ENCODE results near the gene DDC. TPM values are rescaled to one million over a fixed set of nuclear protein-coding genes. Genes with fewer than 3 reads are reported as not detected.
A peak's percentile ranks its signal among the peaks of the same experiment; 100 is the strongest.
"Not testable (repeated sequence)": the region's sequence is repeated elsewhere in the genome, so short reads cannot be mapped to it uniquely, and the experiment has no call there.

Gene DDC
- total RNA-seq, 1 experiment from 2014 or later: not detected

DNA sequence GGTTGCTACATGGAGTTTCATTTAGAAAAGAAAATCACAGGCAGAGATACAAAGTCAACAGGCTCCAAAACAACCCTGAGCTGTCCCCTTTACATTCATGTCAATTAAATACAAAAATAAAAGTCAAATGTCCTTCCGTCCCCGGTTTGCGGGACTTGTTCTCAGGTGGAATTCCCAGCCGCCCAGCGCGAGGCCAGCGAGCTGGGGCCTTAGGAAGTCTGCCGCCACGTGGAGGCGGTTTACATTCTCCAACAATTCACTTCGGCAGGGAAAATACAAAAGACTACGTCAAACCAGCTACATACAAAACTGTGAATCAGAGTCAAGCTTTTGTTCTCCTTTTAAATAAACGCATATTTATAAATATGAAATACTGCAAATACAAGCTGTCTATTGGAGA lies 25.3 kb upstream of the DDC start:
- DNase-seq (ENCODE audit: low read depth): no peak

GRCh38 chr7:50589364-50589763 lies 24.2 kb upstream of the DDC start:
- DNase-seq (ENCODE audit: low read depth): no peak

- no peak for DNase-seq (ENCODE audit: low read depth)
Observed at GRCh38 chr7:50588937-50589336, 23.7 kb upstream of the DDC start.

GRCh38 chr7:50587737-50588136 lies 22.5 kb upstream of the DDC start:
- no peak for DNase-seq (ENCODE audit: low read depth)

DNA sequence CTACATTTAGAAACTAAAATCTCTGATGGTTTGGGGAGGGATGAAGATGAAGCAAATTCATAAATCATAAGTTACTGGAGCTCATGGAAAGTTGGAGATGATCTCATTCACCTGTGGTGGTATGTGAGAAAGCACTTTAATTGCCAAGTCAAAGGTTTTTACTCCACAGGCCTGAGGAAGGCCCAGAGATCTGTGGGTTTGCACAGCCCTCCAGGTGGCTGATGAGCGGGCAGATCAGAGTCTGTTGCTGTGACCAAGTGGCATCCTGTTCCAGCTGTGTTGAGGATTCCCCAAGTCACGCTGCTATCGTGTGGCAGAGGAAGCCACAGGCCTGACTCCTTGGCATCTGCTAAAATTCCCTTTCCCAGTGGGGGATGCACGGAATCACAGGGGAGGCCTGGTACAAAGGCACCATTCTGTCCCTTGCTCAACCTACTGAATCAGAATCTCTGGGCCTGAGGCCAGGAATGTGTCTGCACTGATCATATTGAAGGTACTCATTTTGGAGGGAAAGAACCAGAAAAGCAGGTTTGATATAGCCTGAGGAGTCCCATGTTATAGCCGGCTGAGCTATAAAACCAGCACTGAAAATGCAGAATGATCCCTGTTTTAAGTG lies 19.7 kb upstream of the DDC start:
- no peak for DNase-seq (ENCODE audit: low read depth)

DNA sequence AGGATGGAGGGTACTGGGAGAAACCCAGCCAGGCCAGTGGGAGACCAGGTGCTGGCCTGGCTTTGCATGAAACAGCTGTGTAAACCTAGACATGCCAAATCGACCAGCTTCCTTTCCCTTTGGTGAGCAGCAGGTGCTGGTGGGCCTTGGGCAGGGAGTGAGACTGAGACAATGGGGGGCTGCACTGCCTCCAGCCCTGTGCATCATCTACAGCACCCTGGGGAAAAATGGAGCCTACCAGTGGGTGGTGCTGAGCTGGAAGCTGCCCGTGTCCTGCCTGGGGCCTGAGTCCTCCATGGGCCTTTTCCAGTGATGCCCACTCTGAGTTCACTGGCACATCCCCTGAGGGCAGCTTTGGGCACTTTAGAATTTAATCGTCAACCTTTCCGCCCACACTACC lies 19.2 kb upstream of the DDC start:
- DNase-seq (ENCODE audit: low read depth): no peak

DNA sequence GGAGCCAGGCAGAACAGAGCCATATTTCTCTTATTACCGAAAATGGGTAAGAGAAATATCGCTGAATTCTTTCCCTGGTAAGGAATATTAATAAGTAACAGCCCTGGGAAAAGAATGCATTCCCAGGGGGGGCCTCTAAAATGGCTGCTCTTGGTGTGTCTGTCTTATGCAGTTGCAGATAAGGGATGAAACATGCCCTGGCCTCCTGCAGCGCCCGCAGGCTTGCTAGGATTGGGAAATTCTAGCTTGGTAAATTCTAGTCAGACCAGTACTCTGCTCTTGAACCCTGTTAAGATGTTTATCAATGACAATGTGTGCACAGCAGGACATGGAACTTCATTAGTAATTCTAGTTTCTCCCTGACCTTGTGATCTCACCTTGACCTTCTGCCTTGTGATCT lies 18.1 kb upstream of the DDC start:
- not testable (repeated sequence) for DNase-seq (ENCODE audit: low read depth)

DNA sequence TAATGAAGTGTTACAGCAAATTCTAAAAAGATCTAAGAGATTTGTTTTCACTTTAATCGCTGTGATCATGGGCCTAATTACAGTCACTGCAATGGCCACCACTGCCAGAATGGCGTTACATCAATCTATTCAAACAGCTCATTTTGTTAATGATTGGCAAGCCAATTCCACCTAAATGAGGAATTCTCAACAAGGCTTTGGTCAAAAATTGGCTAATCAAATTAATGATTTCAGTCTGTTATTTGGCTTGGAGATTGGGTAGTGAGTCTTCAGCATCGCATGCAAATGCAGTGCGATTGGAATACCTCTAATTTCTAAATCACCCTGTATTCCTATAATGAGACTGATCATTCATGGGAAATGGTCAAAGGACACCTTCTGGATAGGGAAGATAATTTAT lies 17.1 kb upstream of the DDC start:
- not testable (repeated sequence) for DNase-seq (ENCODE audit: low read depth)

DNA sequence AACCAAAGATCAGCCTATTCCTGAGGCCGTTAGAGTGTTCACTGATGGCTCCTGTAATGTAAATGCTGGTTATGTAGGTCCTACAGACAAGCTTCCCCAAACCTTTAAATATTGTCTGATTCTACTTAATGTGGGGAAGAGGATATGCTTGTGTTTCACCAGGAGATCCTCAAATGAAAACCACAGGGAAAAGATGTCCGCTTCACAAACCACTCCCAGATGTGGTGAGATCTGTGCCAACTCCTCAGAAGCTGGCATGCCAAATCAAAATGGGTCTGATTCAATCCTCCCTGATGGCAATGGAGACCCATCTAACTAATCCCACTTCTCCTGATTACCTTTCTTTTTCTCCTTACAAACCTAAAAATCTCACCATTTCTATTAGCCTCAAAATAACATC lies 15.5 kb upstream of the DDC start:
- not testable (repeated sequence) for DNase-seq (ENCODE audit: low read depth)

- DNase-seq (ENCODE audit: low read depth): no peak
Observed at GRCh38 chr7:50580057-50580456, 14.9 kb upstream of the DDC start.

DNA sequence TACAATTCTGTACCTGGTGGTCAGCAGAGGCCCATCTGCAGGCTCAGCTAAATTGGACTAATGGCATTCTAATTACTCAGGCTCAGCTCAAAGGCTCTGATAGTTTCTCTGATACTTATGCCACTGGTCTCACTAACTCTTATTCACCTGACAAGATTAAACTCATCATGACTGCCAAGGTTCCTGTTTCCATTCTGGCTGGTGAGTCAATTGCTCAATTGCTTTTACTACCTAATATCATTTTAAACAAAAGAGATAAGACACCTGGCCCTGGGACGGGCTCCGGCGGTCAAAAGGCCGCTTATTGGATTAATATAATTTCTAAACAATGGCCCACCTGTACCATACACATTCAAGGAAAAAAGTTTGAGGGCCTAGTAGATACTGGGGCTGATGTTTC lies 12.9 kb upstream of the DDC start:
- not testable (repeated sequence) for DNase-seq (ENCODE audit: low read depth)

GRCh38 chr7:50577569-50577968 lies 12.4 kb upstream of the DDC start:
- no peak for DNase-seq (ENCODE audit: low read depth)

GRCh38 chr7:50576388-50576787 lies 11.2 kb upstream of the DDC start:
- not testable (repeated sequence) for DNase-seq (ENCODE audit: low read depth)

DNA sequence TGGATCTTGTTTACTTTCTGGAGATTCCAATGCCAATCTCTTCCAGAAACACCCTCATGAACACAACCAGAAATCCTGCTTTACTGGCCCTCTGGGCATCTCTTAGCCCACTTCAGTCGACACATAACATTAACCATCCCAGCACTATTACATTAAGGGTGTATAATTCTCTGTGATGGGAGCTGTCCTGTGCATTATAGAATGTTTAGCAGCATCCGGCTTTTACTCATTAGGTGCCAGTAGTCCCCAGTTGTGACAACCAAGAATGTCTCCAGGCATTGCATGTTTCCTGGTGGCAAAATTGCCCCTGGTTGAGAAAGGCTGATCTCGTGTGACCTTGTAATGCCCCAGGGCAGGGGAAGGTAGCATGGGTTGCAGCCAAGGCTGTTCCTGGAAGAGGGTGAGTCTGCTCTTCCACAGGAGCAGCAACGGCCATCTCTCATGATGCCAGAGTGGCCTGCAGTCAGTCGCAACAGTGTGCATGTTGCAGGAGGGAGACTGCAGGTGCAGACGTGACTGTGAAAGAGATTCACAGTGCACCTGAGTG lies 2.6 kb upstream of the DDC start:
- no peak for DNase-seq (ENCODE audit: low read depth)

GRCh38 chr7:50565977-50566376 lies 772 bp upstream of the DDC start:
- no peak for DNase-seq (ENCODE audit: low read depth)

DNA sequence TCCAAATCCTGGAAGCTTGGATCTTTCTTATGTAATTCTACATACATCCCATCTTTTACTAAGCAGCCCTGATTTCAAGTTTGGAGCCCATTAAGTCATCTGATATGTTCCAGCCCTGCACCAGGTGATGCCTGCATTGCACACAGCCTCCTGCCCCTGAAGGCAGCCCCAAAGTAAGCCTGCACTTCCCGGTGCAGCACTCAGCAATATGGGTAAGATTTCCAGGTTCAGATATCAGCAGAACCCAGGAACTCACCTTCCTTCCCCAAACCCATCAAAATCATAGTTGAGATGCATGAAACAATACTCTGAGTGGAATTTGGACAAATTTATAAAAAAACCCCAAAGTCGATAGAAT lies 333 bp upstream of the DDC start:
- DNase-seq (ENCODE audit: low read depth): no peak

- no peak for DNase-seq (ENCODE audit: low read depth)
Observed at GRCh38 chr7:50564171-50564570, 1.0 kb downstream of the DDC start.

DNA sequence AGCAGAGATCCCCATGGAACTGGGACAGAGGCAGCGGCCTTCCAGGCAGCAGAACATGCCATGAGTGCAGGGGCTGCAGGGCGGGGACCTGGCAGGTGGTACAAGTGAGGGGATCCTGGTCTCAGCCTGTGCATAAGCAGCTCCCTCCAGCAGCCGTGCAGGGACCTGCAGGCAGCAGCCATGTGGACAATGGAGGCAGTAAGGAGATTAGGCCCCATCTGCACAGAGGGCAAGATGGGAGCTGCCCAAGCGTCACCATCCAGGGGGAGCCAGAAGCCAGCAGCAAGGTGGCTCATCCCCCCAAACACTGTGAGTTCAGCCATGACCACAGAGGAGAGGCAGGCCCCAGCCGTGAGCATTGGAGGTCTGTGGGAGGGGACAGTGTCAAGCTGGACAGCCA lies 3.1 kb downstream of the DDC start:
- no peak for DNase-seq (ENCODE audit: low read depth)

GRCh38 chr7:50560865-50561351 lies 4.3 kb downstream of the DDC start:
- no peak for DNase-seq (ENCODE audit: low read depth)

DNA sequence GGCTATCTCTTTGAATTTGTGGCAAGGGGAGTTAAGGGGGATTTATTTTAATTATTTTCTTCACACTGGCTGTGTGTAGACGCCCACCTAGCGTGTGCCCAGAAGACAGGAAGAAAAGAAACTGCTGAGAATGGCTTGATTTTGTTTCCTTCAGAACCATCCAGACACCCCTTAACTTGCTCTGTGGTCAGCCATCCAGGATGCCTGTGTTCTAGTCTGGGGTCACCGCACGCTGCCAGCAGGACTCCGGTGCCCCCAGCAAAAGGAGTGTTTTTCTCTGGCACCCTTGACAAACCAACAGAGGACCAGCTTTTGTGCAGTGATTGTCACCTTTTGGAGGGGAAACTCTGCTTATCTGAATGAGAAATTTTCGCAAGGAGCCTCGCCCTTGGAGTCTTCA lies 5.3 kb downstream of the DDC start:
- DNase-seq (ENCODE audit: low read depth): no peak

DNA sequence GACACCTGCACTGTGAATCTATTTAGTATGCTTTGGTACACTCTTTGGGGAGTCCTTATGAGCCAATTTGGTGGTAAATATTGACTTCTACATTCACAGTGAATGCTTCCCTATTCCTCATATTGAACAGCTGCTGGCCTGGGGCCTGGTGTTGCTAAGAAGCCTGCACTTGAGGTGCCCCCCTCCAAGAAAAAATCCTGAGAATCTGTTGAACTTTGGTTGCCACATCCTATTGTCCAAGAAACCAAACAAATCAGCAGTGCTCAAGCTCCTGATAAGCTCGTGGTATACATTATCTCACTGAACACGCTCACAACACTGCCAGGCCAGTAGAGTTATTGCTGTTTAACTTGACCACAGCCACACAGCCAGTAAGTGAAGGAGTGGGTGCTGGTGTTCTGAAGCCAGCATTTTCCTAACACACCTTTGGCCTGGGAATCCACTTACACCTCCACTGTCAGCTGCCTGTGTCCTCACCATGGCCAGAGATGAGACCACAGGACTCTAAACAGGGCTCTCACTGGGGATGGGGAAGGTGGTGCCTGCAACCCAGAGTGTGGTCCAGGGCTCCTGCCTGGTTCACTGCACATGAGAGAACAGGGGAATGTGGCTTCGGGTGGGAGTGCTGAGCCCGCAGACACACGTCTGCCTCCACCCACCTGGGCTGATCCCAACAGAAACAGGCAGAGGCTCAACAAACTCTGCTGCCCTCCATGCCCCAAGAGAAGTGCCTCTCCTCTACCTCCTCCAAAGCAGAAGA lies 6.7 kb downstream of the DDC start:
- no peak for DNase-seq (ENCODE audit: low read depth)

- DNase-seq (ENCODE audit: low read depth): peak; percentile 13
Observed at GRCh38 chr7:50557099-50557498, 8.1 kb downstream of the DDC start.
